NCI-H510A (cell line): ENCODE results near the gene KCTD17.

Source experiments
- DNase-seq: peaks from one replicate; lab custom pipeline; 2025; lab: John Stamatoyannopoulos, UW

KCTD17 gene

GRCh38 chr22:37020192-37020479 is 31.4 kb upstream of the KCTD17 start:
- DNase-seq: no peak

- DNase-seq: no peak
These were observed 30.5 kb upstream of the KCTD17 start for GRCh38 chr22:37021041-37021440.

- DNase-seq: no peak
These were observed 29.6 kb upstream of the KCTD17 start for GRCh38 chr22:37021710-37022482.

- no peak for DNase-seq
These were observed 28.8 kb upstream of the KCTD17 start for GRCh38 chr22:37022483-37023337.

GRCh38 chr22:37023743-37024338 is 27.7 kb upstream of the KCTD17 start:
- DNase-seq: no peak

GRCh38 chr22:37024339-37025157 is 27.0 kb upstream of the KCTD17 start:
- no peak for DNase-seq

GRCh38 chr22:37025500-37026070 is 26.0 kb upstream of the KCTD17 start:
- DNase-seq: no peak

- DNase-seq: no peak
These were observed 25.2 kb upstream of the KCTD17 start for GRCh38 chr22:37026325-37026724.

- no peak for DNase-seq
These were observed 24.0 kb upstream of the KCTD17 start for GRCh38 chr22:37027556-37027955.

- DNase-seq: no peak
These were observed 22.6 kb upstream of the KCTD17 start for GRCh38 chr22:37028692-37029674.

GRCh38 chr22:37030560-37031281 is 20.8 kb upstream of the KCTD17 start:
- no peak for DNase-seq

- no peak for DNase-seq
These were observed 19.4 kb upstream of the KCTD17 start for GRCh38 chr22:37032134-37032534.

GRCh38 chr22:37032535-37033460 is 18.7 kb upstream of the KCTD17 start:
- DNase-seq: no peak

GRCh38 chr22:37033605-37034430 is 17.7 kb upstream of the KCTD17 start:
- DNase-seq: no peak

- DNase-seq: no peak
These were observed 14.7 kb upstream of the KCTD17 start for GRCh38 chr22:37036655-37037377.

- no peak for DNase-seq
These were observed 13.9 kb upstream of the KCTD17 start for GRCh38 chr22:37037669-37038068.

- no peak for DNase-seq
These were observed 12.1 kb upstream of the KCTD17 start for GRCh38 chr22:37039466-37039865.
